Astrocyte (in vitro differentiated cells and primary cell): ENCODE results near the gene NUP54. TPM values are rescaled to one million over a fixed set of nuclear protein-coding genes. Genes with fewer than 3 reads are reported as not detected.

Experiments
- DNase-seq: peaks from one replicate; pipeline ENCODE4 v3.0.0-alpha.2; 2010; ENCODE audit warnings: low read depth
- FAIRE-seq: peaks from 2 replicates; lab custom pipeline; 2011; peaks lifted over from hg19 to GRCh38; lab: Jason Lieb, UNC
- H2AFZ ChIP-seq: 2 replicates; pipeline ENCODE4 v1.6.0; 2012; ENCODE audit warnings: low read depth, low read length, inconsistent platforms
- H3K27ac ChIP-seq: 2 replicates; pipeline ENCODE4 v1.5.1; 2011; ENCODE audit warnings: low read depth, low read length, inconsistent platforms
- H3K27me3 ChIP-seq: 2 replicates; pipeline ENCODE4 v1.6.0; 2011; ENCODE audit warnings: low read length, inconsistent platforms; ENCODE audit not compliant: insufficient read depth
- H3K36me3 ChIP-seq: 2 replicates; pipeline ENCODE4 v1.5.1; 2011; ENCODE audit warnings: low read length, inconsistent platforms; ENCODE audit not compliant: insufficient read depth
- H3K4me1 ChIP-seq: 2 replicates; pipeline ENCODE4 v1.5.1; 2011; ENCODE audit warnings: low read length, inconsistent platforms; ENCODE audit not compliant: insufficient read depth
- H3K4me2 ChIP-seq: 2 replicates; pipeline ENCODE4 v1.6.0; 2012; ENCODE audit warnings: low read length, inconsistent platforms
- H3K4me3 ChIP-seq: 2 replicates; pipeline ENCODE4 v1.5.1; 2011; ENCODE audit warnings: low read depth, mild to moderate bottlenecking, low read length, inconsistent platforms; ENCODE audit not compliant: insufficient read depth
- H3K79me2 ChIP-seq: 2 replicates; pipeline ENCODE4 v1.6.0; 2012; ENCODE audit warnings: mild to moderate bottlenecking, low read length, inconsistent platforms; ENCODE audit not compliant: insufficient read depth
- H3K9ac ChIP-seq: 2 replicates; pipeline ENCODE4 v1.6.0; 2012; ENCODE audit warnings: mild to moderate bottlenecking, low read length, inconsistent platforms
- H3K9me3 ChIP-seq: 2 replicates; pipeline ENCODE4 v1.5.1; 2012; ENCODE audit warnings: low read depth, mild to moderate bottlenecking, low read length, inconsistent platforms; ENCODE audit not compliant: insufficient read depth
- H4K20me1 ChIP-seq: 2 replicates; pipeline ENCODE4 v1.6.0; 2012; ENCODE audit warnings: low read length, inconsistent platforms; ENCODE audit not compliant: insufficient read depth
- H3K27ac Mint-ChIP-seq: one replicate; pipeline ENCODE4 v1.8.0; 2021; ENCODE audit warnings: mild to moderate bottlenecking, mixed read lengths; ENCODE audit not compliant: unreplicated experiment
- H3K27me3 Mint-ChIP-seq: one replicate; pipeline ENCODE4 v1.8.0; 2021; ENCODE audit warnings: low read depth, mixed read lengths; ENCODE audit not compliant: unreplicated experiment
- H3K36me3 Mint-ChIP-seq: one replicate; pipeline ENCODE4 v1.8.0; 2021; ENCODE audit warnings: low read depth, mixed read lengths; ENCODE audit not compliant: unreplicated experiment
- H3K4me1 Mint-ChIP-seq: one replicate; pipeline ENCODE4 v1.8.0; 2021; ENCODE audit warnings: low read depth, mixed read lengths; ENCODE audit not compliant: unreplicated experiment
- H3K4me3 Mint-ChIP-seq: one replicate; pipeline ENCODE4 v1.8.0; 2021; ENCODE audit warnings: mild to moderate bottlenecking, moderate library complexity, mixed read lengths; ENCODE audit not compliant: unreplicated experiment
- H3K9me3 Mint-ChIP-seq: one replicate; pipeline ENCODE4 v1.8.0; 2021; ENCODE audit warnings: mild to moderate bottlenecking, mixed read lengths; ENCODE audit not compliant: unreplicated experiment
- EZH2 ChIP-seq: IDR thresholded peaks from 2 replicates; pipeline ENCODE4 v1.6.1; 2012; ENCODE audit warnings: mild to moderate bottlenecking, low read length, inconsistent platforms; ENCODE audit not compliant: insufficient read depth
- total RNA-seq: library from RNA; stranded (reverse); gene quantifications from 2 replicates; pipeline ENCODE4 v1.2.1, GENCODE V29; 2021
- TF ChIP-seq, protein P1 (sequence below): IDR thresholded peaks from 2 replicates; pipeline ENCODE4 v1.5.1; 2011; ENCODE audit warnings: low read depth, mild to moderate bottlenecking, inconsistent platforms, low read length, moderate library complexity; ENCODE audit not compliant: insufficient read depth

NUP54 gene
- total RNA-seq, 1 donor from 2014 or later = 34.2 TPM

GRCh38 chr4:76153356-76153755 is 5.2 kb upstream of the NUP54 start:
- H3K27ac ChIP-seq = no peak overlapping the region
- no peaks in the 10 kb centered on the region for H3K27me3 ChIP-seq
- H3K79me2 ChIP-seq = peaks cover 11% of the 10 kb centered on the region
- H3K4me1 ChIP-seq = peaks cover 9% of the 10 kb centered on the region
- Mint-ChIP-seq H3K27ac (no peak overlapping the region), H3K36me3 (peaks cover under 1% of the 10 kb centered on the region), H3K4me3 (no peak overlapping the region), H3K9me3 (peaks cover 3% of the 10 kb centered on the region), H3K27me3 (no peaks in the 10 kb centered on the region), H3K4me1 (peaks cover 6% of the 10 kb centered on the region)
- no peak overlapping the region for H2AFZ ChIP-seq
- H4K20me1 ChIP-seq = no peaks in the 10 kb centered on the region
- DNase-seq (no peak), FAIRE-seq (no peak)
- TF ChIP-seq, protein P1, sequence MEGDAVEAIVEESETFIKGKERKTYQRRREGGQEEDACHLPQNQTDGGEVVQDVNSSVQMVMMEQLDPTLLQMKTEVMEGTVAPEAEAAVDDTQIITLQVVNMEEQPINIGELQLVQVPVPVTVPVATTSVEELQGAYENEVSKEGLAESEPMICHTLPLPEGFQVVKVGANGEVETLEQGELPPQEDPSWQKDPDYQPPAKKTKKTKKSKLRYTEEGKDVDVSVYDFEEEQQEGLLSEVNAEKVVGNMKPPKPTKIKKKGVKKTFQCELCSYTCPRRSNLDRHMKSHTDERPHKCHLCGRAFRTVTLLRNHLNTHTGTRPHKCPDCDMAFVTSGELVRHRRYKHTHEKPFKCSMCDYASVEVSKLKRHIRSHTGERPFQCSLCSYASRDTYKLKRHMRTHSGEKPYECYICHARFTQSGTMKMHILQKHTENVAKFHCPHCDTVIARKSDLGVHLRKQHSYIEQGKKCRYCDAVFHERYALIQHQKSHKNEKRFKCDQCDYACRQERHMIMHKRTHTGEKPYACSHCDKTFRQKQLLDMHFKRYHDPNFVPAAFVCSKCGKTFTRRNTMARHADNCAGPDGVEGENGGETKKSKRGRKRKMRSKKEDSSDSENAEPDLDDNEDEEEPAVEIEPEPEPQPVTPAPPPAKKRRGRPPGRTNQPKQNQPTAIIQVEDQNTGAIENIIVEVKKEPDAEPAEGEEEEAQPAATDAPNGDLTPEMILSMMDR = no peak
- TF ChIP-seq EZH2 = no peak
- no peaks in the 10 kb centered on the region for H3K9me3 ChIP-seq
- H3K4me3 ChIP-seq = no peak overlapping the region
- H3K36me3 ChIP-seq = no peaks in the 10 kb centered on the region
- H3K9ac ChIP-seq = no peak overlapping the region
- H3K4me2 ChIP-seq = no peak overlapping the region

- Mint-ChIP-seq H3K27ac (peak overlapping the region; percentile 84), H3K27me3 (no peaks in the 10 kb centered on the region), H3K4me3 (peak overlapping the region; percentile 99), H3K36me3 (peaks cover 3% of the 10 kb centered on the region), H3K4me1 (peaks cover 12% of the 10 kb centered on the region), H3K9me3 (no peaks in the 10 kb centered on the region)
- peak overlapping the region; percentile 95 for H3K27ac ChIP-seq
- H3K4me1 ChIP-seq = peaks cover 13% of the 10 kb centered on the region
- FAIRE-seq (no peak), DNase-seq (peak; percentile 73)
- H3K4me3 ChIP-seq = peak overlapping the region; percentile 99
- TF ChIP-seq EZH2 = no peak
- TF ChIP-seq, protein P1 = no peak
- H3K79me2 ChIP-seq = peaks cover 62% of the 10 kb centered on the region
- peaks cover 3% of the 10 kb centered on the region for H3K36me3 ChIP-seq
- H2AFZ ChIP-seq = peak overlapping the region; percentile 97
- H3K9ac ChIP-seq = peak overlapping the region; percentile 96
- H4K20me1 ChIP-seq = peaks cover 6% of the 10 kb centered on the region
- no peaks in the 10 kb centered on the region for H3K27me3 ChIP-seq
- peak overlapping the region; percentile 100 for H3K4me2 ChIP-seq
- no peaks in the 10 kb centered on the region for H3K9me3 ChIP-seq
Measured at GRCh38 chr4:76147454-76148141, 599 bp downstream of the NUP54 start.

DNA sequence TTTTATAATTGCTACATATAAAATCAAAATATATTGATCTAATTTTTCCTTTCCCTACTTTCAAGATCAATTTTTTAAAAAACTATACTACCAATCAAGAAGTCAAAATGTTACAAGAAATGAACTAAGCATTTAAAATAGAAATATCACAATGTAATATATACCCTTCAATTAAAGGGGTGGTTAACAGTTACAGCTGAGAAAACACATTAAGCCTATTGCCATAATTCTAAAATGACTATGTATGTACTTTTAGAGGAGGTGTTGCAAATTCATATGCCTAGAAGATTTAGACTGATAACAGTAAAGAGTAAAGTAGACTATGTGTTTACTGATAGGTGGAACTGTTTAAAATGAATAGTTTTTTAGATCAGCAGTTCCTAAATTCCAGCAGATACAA is 3.7 kb downstream of the NUP54 start:
- DNase-seq (no peak), FAIRE-seq (no peak)
- no peaks in the 10 kb centered on the region for H3K27me3 Mint-ChIP-seq
- H3K36me3 Mint-ChIP-seq = peaks cover 14% of the 10 kb centered on the region
- H3K4me1 ChIP-seq = peaks cover 11% of the 10 kb centered on the region
- no peak overlapping the region for H3K27ac ChIP-seq
- H3K9ac ChIP-seq = no peak overlapping the region
- no peak overlapping the region for H3K4me3 ChIP-seq
- no peak overlapping the region for H3K4me2 ChIP-seq
- no peak overlapping the region for H3K4me3 Mint-ChIP-seq
- no peaks in the 10 kb centered on the region for H3K27me3 ChIP-seq
- H3K36me3 ChIP-seq = peaks cover 19% of the 10 kb centered on the region
- no peaks in the 10 kb centered on the region for H3K9me3 ChIP-seq
- no peak overlapping the region for H2AFZ ChIP-seq
- peaks cover 20% of the 10 kb centered on the region for H4K20me1 ChIP-seq
- H3K79me2 ChIP-seq = peaks cover 89% of the 10 kb centered on the region
- TF ChIP-seq, protein P1 = no peak
- TF ChIP-seq EZH2 = no peak
- H3K9me3 Mint-ChIP-seq = no peaks in the 10 kb centered on the region
- peaks cover 10% of the 10 kb centered on the region for H3K4me1 Mint-ChIP-seq
- H3K27ac Mint-ChIP-seq = no peak overlapping the region
